GM18867 (cell line): ENCODE data around the gene SRP19.
A peak's percentile ranks its signal among the peaks of the same experiment; 100 is the strongest.
"Not testable (repeated sequence)": the region's sequence is repeated elsewhere in the genome, so short reads cannot be mapped to it uniquely, and the experiment has no call there.

Experiments used
- ATAC-seq: cut with Tn5 transposase; IDR thresholded peaks from one replicate; pipeline ENCODE4 v1.9.1; 2021; ENCODE audit warnings: mild to moderate bottlenecking, moderate library complexity; ENCODE audit not compliant: unreplicated experiment

SRP19 gene

GRCh38 chr5:112860929-112861637 lies at the start of gene SRP19:
Gene SRP19, plus strand, starts transcription at chr5:112861287. Its CDS starts 90 bp downstream, at chr5:112861377.
- ATAC-seq: peak; percentile 98

DNA sequence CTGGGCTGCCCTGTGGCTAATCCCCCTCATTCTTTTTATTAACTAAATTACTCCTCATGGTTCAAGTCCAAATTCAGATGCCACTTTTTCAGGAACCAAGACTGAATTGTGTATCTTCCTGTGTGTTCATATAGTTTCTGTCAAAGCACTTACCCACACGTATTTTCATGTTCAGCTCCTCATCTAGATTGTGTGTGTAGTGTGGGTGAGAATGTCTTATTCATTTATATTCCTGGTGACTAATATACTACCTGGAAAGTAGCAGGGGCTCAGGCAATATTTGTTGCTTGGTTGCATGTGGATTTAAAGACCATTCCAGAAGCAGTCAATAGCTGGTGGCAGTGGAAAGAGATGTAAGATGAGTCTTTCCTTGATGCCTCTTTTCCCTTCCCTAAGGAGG lies 48.5 kb upstream of the SRP19 start:
- no peak for ATAC-seq

DNA sequence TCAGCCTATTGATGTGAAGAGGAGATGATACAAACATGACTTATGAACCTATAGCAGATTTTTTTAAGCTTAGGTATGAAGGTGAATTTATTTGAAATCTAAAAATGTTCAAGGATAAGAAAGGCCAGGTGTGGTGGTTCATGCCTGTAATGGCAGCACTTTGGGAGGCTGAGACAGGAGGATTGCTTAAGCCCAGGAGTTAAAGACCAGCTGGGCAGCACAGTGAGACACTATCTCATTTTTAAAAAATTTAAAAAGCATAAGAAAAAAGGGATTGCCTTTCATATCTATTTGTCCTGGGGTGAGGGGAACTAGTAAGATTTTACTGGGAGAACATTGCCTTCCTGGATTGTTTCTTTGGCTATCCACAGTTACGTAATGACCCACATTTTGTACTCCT lies 40.8 kb upstream of the SRP19 start:
- no peak for ATAC-seq

GRCh38 chr5:112822456-112822855 lies 38.6 kb upstream of the SRP19 start:
- ATAC-seq: no peak

DNA sequence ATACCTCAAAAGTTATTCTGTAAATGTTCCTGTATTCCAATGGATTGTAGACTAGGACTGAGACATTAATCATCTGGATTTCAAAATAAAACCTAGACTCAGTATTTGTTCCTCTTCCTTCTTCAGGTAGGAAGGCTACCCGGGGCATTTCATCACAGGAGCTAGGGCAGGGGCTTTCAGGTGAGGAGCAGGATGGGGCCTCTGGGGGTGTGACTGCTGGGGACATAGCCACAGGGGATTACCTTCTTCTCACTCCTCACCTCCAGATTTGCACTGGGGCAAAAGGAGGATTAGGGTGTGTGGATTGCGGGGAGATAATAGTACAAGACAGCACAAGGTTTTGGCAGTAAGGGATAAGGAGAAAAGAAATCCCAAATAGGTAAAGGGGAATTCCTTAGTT lies 37.9 kb upstream of the SRP19 start:
- no peak for ATAC-seq

GRCh38 chr5:112823656-112824055 lies 37.4 kb upstream of the SRP19 start:
- no peak for ATAC-seq

- ATAC-seq: no peak
Measured at GRCh38 chr5:112824197-112824596, 36.9 kb upstream of the SRP19 start.

GRCh38 chr5:112830378-112830777 lies 30.7 kb upstream of the SRP19 start:
- ATAC-seq: no peak

- ATAC-seq: no peak
Measured at GRCh38 chr5:112833971-112834370, 27.1 kb upstream of the SRP19 start.

- no peak for ATAC-seq
Measured at GRCh38 chr5:112844489-112844888, 16.6 kb upstream of the SRP19 start.

GRCh38 chr5:112846556-112846955 lies 14.5 kb upstream of the SRP19 start:
- no peak for ATAC-seq

GRCh38 chr5:112847306-112847705 lies 13.8 kb upstream of the SRP19 start:
- ATAC-seq: no peak

GRCh38 chr5:112848116-112848811 lies 12.8 kb upstream of the SRP19 start:
- ATAC-seq: peak; percentile 99

GRCh38 chr5:112849912-112850311 lies 11.2 kb upstream of the SRP19 start:
- ATAC-seq: no peak

GRCh38 chr5:112854651-112855050 lies 6.4 kb upstream of the SRP19 start:
- no peak for ATAC-seq

GRCh38 chr5:112857866-112858265 lies 3.2 kb upstream of the SRP19 start:
- ATAC-seq: no peak

- not testable (repeated sequence) for ATAC-seq
Measured at GRCh38 chr5:112860571-112860928, 537 bp upstream of the SRP19 start.

DNA sequence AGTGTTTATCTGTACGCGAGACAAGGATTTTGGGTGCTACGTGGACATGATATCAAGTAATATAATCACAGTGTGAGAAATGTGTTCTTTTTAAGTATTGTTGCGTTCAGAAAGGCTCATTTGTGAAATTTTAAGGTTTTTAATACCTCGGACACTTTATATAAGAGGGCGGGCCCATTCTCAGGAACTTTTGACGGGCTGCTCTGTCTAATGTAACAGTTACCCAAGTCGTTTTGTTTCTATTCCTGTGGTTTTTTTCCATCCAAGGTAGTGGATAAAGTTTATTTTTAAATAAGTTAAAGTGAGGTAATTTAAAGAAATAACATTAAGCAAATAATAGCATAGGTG lies 525 bp downstream of the SRP19 start:
- ATAC-seq: no peak

DNA sequence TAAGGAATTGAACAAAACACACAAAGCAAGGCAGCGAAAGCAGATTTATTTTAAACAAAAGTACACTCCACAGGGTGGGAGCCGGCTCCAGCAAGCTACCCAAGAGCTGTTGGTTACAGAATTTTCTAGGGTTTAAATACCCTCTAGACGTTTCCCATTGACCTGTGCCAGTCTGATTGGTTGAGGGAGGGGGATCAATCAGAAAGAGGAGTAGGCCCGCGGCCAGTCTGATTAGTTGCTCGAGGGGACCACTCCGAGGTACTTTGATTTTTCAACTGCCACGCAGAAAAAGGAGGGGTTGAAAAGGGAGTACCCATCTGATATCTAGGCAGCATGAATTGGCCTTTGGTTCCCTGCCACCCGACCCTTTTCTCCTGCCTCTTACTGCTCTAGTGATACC lies 998 bp downstream of the SRP19 start:
- no peak for ATAC-seq

DNA sequence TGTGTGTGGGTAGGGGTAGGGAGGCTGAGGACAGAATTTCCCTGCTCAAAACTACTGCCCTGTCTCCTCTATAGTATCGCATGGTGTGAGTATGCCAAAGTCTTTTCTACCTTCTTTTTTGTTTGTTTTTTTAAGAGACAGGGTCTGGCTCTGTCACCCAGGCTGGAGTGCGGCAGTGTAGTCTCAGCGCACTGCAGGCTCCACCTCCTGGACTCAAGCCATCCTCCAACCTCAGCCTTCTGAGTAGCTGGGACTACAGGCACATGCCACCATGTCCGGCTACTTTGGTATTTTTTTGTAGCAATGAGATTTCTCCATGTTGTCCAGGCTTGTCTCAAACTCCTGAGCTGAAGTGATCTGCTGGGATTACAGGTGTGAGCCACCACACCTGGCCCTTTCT lies 2.5 kb downstream of the SRP19 start:
- ATAC-seq: no peak

GRCh38 chr5:112865128-112865527 lies 4.0 kb downstream of the SRP19 start:
- ATAC-seq: no peak

DNA sequence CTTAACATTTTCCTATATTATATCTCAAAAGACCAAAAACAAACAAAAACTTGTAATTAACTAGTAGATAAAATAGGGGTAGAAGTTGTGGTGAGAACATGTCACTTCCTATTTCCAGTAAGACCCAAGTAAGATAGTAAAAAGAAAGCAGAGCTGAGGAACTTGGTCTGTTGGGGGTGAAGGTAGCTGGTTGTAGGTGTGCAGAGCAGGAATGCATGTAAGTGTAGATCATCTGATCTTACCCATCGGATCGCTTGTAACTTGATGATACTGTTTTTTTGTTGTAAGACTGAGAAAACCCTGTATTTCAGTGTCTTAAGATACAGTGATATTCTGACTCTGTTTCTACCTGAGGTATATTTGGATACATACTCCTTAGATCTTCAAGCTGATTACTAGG lies 5.7 kb downstream of the SRP19 start:
- no peak for ATAC-seq

GRCh38 chr5:112867411-112867810 lies 6.3 kb downstream of the SRP19 start:
- ATAC-seq: no peak
